Pons (tissue), 1 donor: ENCODE results near the gene BRD8.

Experiments
- DNase-seq: peaks from one replicate; pipeline ENCODE4 v3.0.0-alpha.2; 2016; ENCODE audit warnings: low spot score

Gene BRD8

GRCh38 chr5:138096997-138097828, 81.2 kb downstream of the BRD8 start:
- no peak for DNase-seq

GRCh38 chr5:138096363-138096762, 82.1 kb downstream of the BRD8 start:
- DNase-seq: no peak

GRCh38 chr5:138095100-138095907, 83.1 kb downstream of the BRD8 start:
- no peak for DNase-seq

GRCh38 chr5:138093036-138093435, 85.4 kb downstream of the BRD8 start:
- no peak for DNase-seq

- no peak for DNase-seq
Observed at GRCh38 chr5:138092301-138092700, 86.1 kb downstream of the BRD8 start.

GRCh38 chr5:138091685-138092084, 86.7 kb downstream of the BRD8 start:
- no peak for DNase-seq
